AG08396 (cell line): Measurements from ENCODE around the gene IRX3.
"Not testable (repeated sequence)": the region's sequence is repeated elsewhere in the genome, so short reads cannot be mapped to it uniquely, and the experiment has no call there.

ENCODE experiments used
- DNase-seq: peaks from one replicate; pipeline ENCODE4 v3.0.0; 2012; ENCODE audit warnings: low spot score, mixed read lengths

The IRX3 gene

GRCh38 chr16:54275956-54276355, 10.6 kb downstream of the IRX3 start:
- DNase-seq = no peak

- no peak for DNase-seq
Measured at GRCh38 chr16:54273566-54273965, 13.0 kb downstream of the IRX3 start.

DNA sequence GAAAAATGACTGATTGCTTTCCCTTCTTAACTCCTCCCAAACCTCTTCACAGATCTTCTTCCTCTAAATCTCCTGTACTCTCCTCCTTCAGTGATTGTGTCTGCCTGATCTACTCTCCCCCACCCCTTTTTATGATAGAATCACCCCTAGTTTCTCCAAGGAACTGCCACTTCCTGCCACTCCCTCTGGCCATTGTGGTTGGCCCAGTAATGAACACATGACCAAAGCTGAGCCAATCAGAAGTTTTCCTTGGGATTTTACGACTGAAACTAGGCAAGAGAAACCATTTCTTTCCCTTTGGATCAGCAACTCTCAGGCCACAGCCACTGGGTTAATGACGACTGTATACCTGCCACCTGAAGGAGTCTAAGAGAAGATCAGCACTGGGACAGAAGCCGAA, 15.9 kb downstream of the IRX3 start:
- DNase-seq = no peak

DNA sequence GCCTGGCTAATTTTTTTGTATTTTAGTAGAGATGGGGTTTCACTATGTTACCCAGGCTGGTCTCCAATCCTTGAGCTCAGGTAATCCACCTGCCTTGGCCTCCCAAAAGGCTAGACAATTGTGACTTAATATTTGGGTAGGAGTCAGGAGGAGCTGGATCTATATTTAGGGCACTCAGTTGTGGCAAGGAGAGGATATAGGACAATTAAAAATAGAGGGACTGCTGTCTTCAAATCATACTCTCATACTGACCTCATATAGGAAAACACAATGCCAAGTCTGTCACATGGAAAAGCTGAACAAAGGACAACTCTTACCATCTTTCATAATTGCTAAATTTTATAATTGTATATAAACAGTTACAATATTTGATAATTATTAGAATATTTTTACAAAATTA, 17.1 kb downstream of the IRX3 start:
- no peak for DNase-seq

DNA sequence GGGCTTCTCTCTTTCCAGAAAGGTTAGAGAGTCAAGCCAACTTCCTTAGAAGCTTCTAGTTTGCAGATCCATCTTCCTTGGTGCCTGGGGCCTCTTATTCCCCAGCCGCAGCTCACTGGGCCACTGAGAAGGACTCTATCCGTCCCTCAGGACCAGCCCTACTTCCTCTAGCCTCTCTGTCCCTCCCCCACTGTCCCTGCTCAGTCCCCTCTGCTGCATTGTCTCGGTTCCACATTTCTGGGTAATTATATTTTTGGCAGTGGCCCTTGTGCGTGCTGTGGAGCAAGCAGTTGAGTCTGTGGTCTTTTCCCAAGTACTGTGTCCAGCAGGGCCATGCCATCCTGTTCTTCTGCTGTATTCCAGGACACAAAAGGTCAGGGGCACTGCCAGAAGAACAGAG, 17.8 kb downstream of the IRX3 start:
- DNase-seq = no peak

- no peak for DNase-seq
Measured at GRCh38 chr16:54268340-54268739, 18.2 kb downstream of the IRX3 start.

GRCh38 chr16:54266363-54266955, 20.1 kb downstream of the IRX3 start:
- DNase-seq = no peak

- DNase-seq = no peak
Measured at GRCh38 chr16:54265575-54266107, 20.9 kb downstream of the IRX3 start.

GRCh38 chr16:54253118-54253517, 33.5 kb downstream of the IRX3 start:
- DNase-seq = no peak

- DNase-seq = no peak
Measured at GRCh38 chr16:54248863-54249710, 37.5 kb downstream of the IRX3 start.

GRCh38 chr16:54247705-54248104, 38.9 kb downstream of the IRX3 start:
- DNase-seq = not testable (repeated sequence)

GRCh38 chr16:54246454-54246821, 40.1 kb downstream of the IRX3 start:
- DNase-seq = no peak

DNA sequence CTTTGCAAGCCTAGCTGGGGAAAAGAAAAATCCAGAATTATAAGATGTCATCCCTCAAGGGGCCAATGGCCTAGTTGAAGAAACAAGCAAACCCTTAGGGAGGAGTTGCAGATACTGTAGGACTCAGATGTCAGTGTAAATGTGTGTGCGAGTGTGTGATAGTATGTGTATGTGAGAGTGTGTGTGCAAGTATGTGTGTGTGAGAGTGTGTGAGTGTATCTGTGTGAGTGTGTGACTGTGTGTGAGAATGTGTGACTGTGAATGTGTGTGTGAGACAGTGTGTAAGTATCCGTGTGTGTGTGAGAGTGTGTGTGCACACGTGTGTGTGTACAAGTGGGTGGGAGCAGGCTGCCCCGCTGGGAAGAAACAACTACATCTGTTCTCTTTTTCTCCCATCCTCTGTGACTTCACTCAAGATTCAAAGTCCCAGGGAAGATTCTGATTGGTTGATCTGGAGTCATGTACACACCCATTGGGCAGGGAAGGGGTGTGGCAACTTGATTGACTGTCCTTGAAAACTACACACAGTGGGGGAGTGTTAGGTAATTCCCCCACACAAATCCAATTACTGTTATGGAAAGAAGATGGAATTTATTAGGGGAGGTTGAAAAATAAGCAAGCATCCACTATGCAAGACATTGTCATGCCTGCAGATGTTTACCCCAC, 40.7 kb downstream of the IRX3 start:
- DNase-seq = no peak

GRCh38 chr16:54244061-54244886, 42.3 kb downstream of the IRX3 start:
- no peak for DNase-seq

DNA sequence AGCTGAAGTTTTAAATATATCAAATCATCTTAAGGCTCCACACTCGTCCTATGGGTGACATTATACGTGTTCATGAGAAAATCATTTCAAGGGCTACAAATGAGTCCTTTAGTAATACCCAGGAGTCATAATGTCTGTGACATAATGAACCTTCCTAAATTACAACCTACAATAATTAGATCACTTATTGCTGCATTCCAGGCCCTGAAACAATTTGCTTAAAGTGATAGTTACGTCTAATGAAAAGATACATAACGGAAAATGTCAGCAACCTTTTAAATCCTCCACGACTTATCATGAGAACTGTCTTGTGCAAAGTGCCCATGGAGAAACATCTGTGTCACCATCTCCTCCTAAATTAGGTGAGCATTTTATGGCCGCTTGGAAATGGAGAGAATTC, 43.4 kb downstream of the IRX3 start:
- DNase-seq = no peak

DNA sequence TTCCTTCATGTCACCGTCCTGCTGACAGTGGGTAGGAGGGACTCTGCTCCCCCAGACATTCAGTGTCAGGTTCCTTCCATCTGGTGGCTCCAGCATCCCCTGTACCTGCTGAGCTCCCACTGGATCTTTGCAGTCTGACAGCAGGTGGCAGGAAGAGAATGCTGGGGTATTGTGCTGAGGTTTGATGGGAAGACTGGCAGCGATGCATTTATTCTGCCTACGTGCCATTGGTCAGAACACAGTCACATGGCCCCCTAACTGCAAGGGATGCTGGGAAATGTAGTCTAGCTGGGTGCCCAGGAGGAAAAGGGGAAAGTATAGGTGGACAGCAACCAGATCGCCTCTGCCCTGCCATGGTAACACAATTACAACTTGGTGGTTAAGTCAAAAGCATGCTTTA, 44.4 kb downstream of the IRX3 start:
- DNase-seq = no peak

GRCh38 chr16:54241525-54241924, 45.1 kb downstream of the IRX3 start:
- no peak for DNase-seq

GRCh38 chr16:54240271-54241129, 46.1 kb downstream of the IRX3 start:
- DNase-seq = no peak

DNA sequence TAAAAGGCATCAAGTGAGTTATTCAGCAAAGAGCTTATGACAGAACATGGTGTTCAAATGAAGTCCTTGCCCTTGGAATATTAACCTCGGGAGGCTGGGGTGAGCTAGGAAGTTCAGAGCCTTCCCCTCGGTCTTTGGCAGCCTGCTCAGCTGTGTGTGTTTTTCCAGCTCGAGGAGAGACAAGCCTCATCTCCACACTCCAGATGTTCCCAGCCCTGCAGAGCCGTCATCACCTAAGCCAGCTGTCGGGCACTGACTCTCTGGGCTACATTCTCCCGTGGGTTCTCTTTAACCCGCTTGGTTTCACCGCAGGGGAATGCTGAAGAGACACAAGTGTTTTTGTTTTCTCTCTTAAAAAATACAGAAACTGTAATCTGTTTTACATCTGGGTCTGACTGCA, 47.1 kb downstream of the IRX3 start:
- DNase-seq = no peak

DNA sequence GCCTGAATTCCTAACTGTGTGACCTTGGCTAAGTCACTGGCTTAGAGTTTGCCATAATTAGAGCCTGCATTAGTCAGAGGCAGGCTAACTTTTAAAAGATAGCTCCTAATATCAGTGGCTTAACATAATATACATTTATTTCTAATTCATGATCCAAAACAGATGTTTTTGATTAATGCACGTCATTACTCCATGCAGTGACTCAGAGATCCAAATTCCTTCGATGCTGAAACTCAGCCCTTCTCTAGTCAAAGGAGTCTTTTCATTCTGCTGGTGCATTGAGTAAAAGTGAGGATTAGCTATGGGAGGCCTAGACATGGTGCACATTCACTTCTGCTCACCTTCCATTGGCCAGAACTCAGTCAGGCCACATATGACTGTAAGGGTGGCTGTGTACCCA, 49.8 kb downstream of the IRX3 start:
- peak; percentile 16 for DNase-seq

DNA sequence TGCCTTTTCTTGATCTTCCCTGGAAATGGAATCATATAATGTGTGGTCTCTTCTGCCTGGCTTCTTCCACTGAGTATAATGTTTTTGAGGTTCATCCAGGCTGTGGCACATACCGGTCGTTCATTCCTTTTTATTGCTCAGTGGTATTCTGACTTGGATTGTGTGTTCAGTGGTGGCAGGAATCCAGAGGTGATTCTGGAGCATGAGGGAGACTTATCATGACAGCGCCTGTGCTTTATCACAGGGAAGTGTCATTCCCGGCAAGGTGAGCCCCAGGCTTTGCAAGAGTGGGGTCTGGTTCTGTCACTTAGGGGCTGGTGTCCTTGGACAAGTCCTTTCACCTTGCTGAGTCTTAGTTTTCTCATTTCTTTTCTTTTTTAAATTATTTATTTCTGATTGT, 53.0 kb downstream of the IRX3 start:
- no peak for DNase-seq
